Adrenal gland (tissue), 5 donors: ENCODE results near the gene ZNF611.

ENCODE experiments used
- POLR2A ChIP-seq, 2 donors: fragments of 450-650 bp; IDR thresholded peaks; one replicate each; pipeline ENCODE4 v1.6.1; 2017; ENCODE audit warnings: antibody characterized with exemption in 2 of 2, mild to moderate bottlenecking in 2 of 2, moderate library complexity in 1 of 2
- TF ChIP-seq, protein P1 (sequence below), 6 experiments: fragments of 450-650 bp in 4 of 6; fragments of 200-600 bp in 2 of 6; sonication (generic) in 1 of 6; IDR thresholded peaks; 1 replicate in 5 of 6; 2 replicates in 1 of 6; pipeline versions ENCODE4 v1.5.1 to v1.8.0; 2016 to 2021; ENCODE audit warnings: antibody characterized with exemption in 6 of 6, mild to moderate bottlenecking in 2 of 6, moderate library complexity in 1 of 6
- donor health status: DM: no; HTN: no; CAD: no.

DNA sequence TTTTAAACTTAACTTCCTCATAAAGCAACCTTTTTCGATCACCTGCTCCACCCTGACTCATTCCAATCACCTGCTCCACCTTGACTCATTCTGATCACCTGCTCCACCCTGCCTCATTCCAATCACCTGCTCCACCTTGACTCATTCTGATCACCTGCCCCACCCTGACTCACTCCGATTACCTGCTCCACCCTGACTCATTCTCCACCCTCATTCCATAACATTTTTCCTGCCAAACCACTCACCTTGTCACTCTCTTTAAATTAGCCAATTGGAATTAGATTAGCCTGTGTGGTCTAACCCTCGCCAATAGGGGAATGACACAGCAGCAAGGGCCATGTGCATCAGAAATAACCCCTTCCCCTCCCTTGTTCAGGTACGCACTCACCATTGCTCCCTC, 64.8 kb downstream of the ZNF611 start:
- TF ChIP-seq, protein P1, sequence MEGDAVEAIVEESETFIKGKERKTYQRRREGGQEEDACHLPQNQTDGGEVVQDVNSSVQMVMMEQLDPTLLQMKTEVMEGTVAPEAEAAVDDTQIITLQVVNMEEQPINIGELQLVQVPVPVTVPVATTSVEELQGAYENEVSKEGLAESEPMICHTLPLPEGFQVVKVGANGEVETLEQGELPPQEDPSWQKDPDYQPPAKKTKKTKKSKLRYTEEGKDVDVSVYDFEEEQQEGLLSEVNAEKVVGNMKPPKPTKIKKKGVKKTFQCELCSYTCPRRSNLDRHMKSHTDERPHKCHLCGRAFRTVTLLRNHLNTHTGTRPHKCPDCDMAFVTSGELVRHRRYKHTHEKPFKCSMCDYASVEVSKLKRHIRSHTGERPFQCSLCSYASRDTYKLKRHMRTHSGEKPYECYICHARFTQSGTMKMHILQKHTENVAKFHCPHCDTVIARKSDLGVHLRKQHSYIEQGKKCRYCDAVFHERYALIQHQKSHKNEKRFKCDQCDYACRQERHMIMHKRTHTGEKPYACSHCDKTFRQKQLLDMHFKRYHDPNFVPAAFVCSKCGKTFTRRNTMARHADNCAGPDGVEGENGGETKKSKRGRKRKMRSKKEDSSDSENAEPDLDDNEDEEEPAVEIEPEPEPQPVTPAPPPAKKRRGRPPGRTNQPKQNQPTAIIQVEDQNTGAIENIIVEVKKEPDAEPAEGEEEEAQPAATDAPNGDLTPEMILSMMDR (IDR thresholded peaks at IDR 0.05), result no peak
- TF ChIP-seq POLR2A (IDR thresholded peaks at IDR 0.05), result no peak
